GM19452 (cell line): ENCODE results near the gene AGBL1.
"Not testable (repeated sequence)": the region's sequence is repeated elsewhere in the genome, so short reads cannot be mapped to it uniquely, and the experiment has no call there.

ENCODE experiments used
- ATAC-seq: cut with Tn5 transposase; IDR thresholded peaks from one replicate; pipeline ENCODE4 v1.9.1; 2021; ENCODE audit not compliant: unreplicated experiment

AGBL1 gene

DNA sequence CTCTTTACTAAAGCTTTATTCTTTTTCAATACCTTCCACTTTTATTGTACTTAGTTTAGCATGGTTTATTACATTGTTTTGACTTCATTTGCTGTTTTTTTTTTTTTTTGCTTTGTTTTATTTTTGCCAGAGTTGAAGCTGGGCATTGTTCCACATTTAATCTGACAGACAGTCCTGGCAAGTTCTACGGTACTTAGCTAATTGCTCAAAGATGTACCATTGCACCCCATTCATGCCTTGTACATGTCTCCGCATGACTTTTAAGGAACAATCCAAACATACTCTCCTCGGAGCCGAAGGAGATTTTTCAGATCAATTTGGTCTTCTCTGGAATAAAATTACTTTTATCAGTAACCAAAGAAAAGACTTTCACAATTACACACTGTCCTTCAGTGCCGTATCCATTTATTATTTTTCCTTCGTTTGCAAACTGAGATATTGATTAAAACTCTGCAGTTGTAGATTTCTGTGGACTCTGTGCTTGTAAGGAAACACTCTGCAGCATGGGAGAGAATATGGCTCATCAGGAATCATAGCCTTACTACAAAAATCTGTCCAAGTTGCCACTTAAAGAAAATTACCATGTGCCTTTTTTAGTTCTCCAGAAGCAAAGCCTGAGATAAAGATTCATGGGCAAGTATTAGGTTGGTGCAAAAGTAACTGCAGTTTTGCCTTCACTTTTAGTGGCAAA is 952.0 kb downstream of the AGBL1 start:
- no peak for ATAC-seq

DNA sequence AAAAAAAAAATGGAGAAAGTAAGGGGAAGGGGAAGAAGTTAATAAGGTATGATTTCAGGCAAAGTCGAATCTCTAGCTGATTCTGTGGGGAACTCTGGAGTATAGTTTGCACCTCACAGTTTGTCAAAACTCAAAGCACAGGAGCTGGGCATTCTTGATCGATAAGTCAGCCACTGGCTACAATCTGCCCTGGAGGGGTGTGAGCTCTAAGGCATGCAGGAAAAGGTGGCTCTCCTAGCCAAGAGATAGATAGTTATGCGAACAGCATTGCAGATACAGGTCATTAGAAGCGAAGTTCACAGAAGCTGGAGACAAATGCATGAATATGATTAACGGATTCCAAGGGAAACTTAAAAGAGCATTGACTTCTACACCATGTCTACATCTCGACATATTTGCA is 952.6 kb downstream of the AGBL1 start:
- ATAC-seq = no peak

DNA sequence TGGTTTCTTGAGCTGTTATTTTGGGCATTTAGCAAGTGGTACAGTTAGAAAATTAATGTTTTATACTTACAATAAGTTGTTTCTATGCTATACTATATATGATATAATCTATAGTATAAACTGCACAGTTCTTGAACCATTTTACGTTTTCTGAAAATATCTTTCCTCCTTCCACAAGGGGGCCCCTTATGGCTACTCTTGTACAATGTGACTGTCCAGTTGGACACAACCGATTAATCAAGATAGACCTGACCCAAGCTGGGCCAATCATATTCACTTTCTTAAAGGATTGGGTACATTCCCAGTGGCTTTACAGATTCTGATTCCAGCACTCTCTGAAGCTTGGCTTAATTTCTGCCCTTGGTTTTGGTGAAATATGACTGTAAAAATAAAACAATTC is 953.4 kb downstream of the AGBL1 start:
- no peak for ATAC-seq

DNA sequence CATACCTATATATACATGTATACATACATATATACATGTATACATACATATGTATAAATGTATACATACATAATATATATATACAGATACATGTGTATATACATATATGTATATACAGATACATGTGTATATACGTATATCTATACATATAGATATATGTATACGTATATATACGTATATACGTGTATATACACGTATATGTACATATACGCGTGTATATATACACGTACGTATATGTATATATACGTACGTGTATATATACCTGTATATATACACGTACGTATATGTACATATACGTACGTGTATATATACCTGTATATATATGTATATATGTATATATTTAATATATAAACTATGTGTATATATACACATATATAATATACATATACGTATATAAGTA is 955.2 kb downstream of the AGBL1 start:
- no peak for ATAC-seq

DNA sequence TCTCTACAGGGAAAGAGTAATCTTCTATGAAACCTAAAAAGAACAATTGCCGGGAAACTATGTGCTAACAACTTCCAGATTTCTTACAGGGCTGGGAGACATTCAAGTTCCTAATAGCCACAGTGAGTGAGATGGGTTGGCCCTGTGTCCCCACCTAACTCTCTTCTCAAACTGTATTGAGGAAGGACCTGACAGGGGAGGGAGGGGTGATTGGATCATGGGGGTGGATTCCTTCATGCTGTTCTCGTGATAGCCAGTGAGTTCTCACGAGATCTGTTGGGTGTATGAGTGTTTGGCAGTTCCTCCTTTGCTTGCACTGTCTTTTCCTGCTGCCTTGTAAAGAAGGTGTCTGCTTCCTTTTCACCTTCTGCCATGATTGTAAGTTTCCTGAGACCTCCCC is 958.7 kb downstream of the AGBL1 start:
- no peak for ATAC-seq

DNA sequence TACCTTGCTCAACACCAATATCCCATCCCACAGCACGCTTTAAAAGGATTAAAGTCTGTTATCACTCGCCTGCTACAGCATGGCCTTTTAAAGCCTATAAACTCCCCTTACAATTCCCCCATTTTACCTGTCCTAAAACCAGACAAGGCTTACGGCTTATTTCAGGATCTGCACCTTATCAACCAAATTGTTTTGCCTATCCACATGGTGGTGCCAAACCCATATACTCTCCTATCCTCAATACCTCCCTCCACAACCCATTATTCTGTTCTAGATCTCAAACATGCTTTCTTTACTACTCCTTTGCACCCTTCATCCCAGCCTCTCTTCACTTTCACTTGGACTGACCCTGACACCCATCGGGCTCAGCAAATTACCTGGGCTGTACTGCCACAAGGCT is 962.9 kb downstream of the AGBL1 start:
- not testable (repeated sequence) for ATAC-seq

DNA sequence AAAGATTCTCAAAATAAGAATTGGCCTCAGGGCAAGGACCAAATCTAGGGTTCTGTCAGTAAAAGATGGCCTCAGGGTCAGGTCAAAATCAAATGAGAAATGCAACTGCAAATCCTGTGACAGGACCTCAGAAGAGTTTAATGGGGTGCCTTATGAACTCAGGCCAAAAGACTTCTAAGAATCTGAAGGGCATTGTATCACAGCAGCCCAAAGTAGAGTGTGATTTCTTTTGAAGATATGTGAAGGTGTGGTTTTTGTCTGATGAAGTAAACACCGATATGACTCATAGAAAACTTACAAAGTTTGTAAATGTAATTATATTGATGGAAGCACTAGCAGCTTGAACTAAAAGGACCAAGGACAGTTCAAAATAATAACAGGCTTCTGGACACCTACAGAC is 966.1 kb downstream of the AGBL1 start:
- ATAC-seq = no peak

DNA sequence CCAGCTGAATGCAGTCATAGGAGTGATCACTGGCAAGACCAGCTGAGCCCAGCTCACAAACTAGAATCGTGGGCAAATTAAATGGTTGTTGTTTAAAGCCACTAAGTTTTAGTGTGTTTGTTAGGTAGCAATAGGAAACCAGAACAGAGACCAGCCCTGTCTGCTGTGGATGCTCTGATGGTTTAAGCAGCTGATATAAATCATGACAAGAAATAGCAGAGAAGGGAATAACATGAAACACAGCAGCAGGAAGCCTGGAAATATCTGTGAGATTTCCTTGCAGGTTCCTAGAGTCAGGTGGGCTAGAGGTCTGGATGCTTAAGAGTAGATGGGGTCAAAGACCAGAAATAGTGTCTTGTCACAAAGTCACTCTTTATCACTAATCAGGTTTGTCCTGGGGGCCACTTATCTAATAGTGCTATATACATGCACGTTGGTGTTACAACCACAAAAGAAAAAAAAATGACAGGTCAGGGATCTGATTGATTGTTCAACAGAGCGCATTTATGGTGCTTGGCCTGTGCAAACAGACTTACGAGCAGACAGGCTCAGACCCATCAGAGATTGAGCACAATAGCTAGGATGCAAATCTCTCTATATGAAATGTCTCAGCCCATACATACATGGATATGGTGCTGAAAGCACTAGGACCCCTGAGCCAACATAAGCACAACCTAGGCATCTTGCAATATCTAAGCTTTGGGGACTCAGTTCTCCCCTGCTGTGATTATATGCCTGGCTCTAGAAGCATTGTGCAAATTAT is 967.7 kb downstream of the AGBL1 start:
- ATAC-seq = no peak
